ENCODE data around the gene KCNE1. TPM values are rescaled to one million over a fixed set of nuclear protein-coding genes. Genes with fewer than 3 reads are reported as not detected.

Gene KCNE1
- total RNA-seq, 3 donors from 2014 or later: 0.32 to 1.4 (median 0.55) TPM

GRCh38 chr21:34534522-34534921 is 22.5 kb upstream of the KCNE1 start:
- no peaks in the 10 kb centered on the region for H3K9me3 ChIP-seq
- no peak overlapping the region for H3K4me3 ChIP-seq
- intact Hi-C loops (cut with DNase I, micrococcal nuclease): no loop called here
- H3K4me1 ChIP-seq (ENCODE audit: low read depth): no peaks in the 10 kb centered on the region
- DNase-seq (no peak), ATAC-seq (peak; percentile 26)
- no peaks in the 10 kb centered on the region for H3K36me3 ChIP-seq (ENCODE audit: low read depth)
- no peak for TF ChIP-seq CTCF (IDR thresholded peaks at IDR 0.05)

GRCh38 chr21:34533938-34534337 is 21.9 kb upstream of the KCNE1 start:
- no peak overlapping the region for H3K4me3 ChIP-seq
- intact Hi-C loops (cut with DNase I, micrococcal nuclease): no loop called here
- no peaks in the 10 kb centered on the region for H3K9me3 ChIP-seq
- ATAC-seq (no peak), DNase-seq (no peak)
- no peaks in the 10 kb centered on the region for H3K36me3 ChIP-seq (ENCODE audit: low read depth)
- no peaks in the 10 kb centered on the region for H3K4me1 ChIP-seq (ENCODE audit: low read depth)
- TF ChIP-seq CTCF (IDR thresholded peaks at IDR 0.05): no peak

GRCh38 chr21:34531399-34531798 is 19.4 kb upstream of the KCNE1 start:
- no peak for DNase-seq
- no peaks in the 10 kb centered on the region for H3K36me3 ChIP-seq (ENCODE audit: low read depth)
- H3K4me3 ChIP-seq: no peak overlapping the region
- no peak for TF ChIP-seq CTCF (IDR thresholded peaks at IDR 0.05)
- intact Hi-C loops (cut with DNase I, micrococcal nuclease): no loop called here
- peaks cover 9% of the 10 kb centered on the region for H3K4me1 ChIP-seq (ENCODE audit: low read depth)
- no peak for ATAC-seq
- H3K9me3 ChIP-seq: no peaks in the 10 kb centered on the region

GRCh38 chr21:34530261-34530660 is 18.3 kb upstream of the KCNE1 start:
- no peak overlapping the region for H3K4me3 ChIP-seq
- intact Hi-C loops (cut with DNase I, micrococcal nuclease): no loop called here
- no peak for TF ChIP-seq CTCF (IDR thresholded peaks at IDR 0.05)

GRCh38 chr21:34528131-34528561 is 16.1 kb upstream of the KCNE1 start:
- DNase-seq (no peak), ATAC-seq (no peak)
- no peak for TF ChIP-seq CTCF (IDR thresholded peaks at IDR 0.05)
- H3K4me1 ChIP-seq (ENCODE audit: low read depth): peaks cover 20% of the 10 kb centered on the region
- H3K36me3 ChIP-seq (ENCODE audit: low read depth): no peaks in the 10 kb centered on the region
- intact Hi-C loops (cut with DNase I, micrococcal nuclease): no loop called here
- H3K4me3 ChIP-seq: no peak overlapping the region
- no peaks in the 10 kb centered on the region for H3K9me3 ChIP-seq

More at GRCh38 chr21:34530261-34530660, 18.3 kb upstream of the KCNE1 start:
- no peaks in the 10 kb centered on the region for H3K36me3 ChIP-seq (ENCODE audit: low read depth)
- ATAC-seq (no peak), DNase-seq (no peak)
- H3K9me3 ChIP-seq: no peaks in the 10 kb centered on the region
- H3K4me1 ChIP-seq (ENCODE audit: low read depth): peaks cover 9% of the 10 kb centered on the region

Measured in mucosa of descending colon (tissue), 3 donors.